GM18867 (cell line): ENCODE data around the gene SPON2.

Experiments
- ATAC-seq: cut with Tn5 transposase; IDR thresholded peaks from one replicate; pipeline ENCODE4 v1.9.1; 2021; ENCODE audit warnings: mild to moderate bottlenecking, moderate library complexity; ENCODE audit not compliant: unreplicated experiment

Gene SPON2

DNA sequence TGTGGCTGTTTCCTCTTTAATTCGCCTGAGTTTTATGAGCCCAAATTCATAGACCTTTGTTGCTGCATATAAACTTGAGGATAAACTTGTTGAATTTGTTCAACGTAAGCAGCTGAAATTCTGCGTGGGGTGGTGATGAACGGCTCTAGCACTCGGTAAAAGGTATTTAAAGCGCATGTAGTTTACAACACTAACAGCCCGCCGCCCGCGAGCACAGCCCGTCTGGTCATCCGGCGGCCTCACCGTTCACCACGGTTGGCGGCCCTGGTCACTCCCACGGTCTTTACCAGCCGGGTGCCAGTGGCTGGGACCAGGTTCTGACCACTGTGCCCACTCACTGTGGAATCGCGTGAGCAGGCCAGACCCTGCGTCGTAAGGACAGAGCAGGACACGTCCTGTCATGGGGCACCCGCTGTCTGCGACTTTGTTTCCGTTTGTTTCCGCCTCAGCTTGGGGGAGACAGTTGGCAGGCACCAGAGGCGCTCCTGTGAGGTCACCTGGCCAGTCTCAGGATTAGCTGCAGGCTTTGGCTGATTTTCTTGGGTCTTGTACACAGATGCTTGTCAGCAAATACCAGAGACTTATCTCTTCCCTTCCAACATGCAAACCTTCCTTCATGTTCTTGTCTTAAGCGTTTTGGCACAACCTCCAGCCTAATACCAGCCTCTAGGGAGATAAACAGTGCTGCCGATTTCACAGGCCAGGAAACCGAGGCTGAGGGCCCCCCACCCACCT is 36.8 kb upstream of the SPON2 start:
- no peak for ATAC-seq

DNA sequence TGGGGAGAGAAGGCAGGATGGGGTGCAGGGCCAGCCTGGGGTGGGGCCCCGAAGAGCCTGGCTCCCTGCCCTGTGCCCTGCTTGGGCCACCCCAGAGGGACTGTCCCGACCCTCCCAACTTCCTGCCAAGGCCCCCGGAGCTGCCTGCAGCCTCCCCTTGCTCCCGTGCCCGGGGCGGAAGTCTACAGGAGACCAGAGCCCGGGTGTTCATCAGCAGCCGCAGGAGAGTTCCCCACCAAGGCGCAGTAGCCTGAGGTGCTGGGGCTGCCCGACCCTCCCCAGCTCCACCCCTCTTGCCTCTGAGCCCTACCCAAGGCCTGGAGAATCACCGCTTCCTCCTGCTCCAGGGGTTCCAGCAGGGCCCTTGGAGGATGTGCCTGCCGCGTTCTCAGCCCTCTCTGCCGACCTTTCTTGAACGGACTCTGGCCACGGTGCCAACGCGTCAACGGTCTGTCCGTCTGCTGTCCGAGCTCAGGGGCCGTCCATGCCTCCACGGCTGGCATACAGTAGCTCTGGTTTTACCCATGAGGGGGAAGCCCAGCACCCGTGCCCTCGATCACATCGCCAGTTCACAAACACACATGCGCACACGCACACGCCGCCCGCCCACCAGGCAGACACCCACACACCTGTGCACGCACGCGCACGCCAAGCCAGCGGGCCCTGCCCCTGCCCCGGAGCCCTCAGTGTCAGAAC is 36.0 kb upstream of the SPON2 start:
- ATAC-seq: no peak

DNA sequence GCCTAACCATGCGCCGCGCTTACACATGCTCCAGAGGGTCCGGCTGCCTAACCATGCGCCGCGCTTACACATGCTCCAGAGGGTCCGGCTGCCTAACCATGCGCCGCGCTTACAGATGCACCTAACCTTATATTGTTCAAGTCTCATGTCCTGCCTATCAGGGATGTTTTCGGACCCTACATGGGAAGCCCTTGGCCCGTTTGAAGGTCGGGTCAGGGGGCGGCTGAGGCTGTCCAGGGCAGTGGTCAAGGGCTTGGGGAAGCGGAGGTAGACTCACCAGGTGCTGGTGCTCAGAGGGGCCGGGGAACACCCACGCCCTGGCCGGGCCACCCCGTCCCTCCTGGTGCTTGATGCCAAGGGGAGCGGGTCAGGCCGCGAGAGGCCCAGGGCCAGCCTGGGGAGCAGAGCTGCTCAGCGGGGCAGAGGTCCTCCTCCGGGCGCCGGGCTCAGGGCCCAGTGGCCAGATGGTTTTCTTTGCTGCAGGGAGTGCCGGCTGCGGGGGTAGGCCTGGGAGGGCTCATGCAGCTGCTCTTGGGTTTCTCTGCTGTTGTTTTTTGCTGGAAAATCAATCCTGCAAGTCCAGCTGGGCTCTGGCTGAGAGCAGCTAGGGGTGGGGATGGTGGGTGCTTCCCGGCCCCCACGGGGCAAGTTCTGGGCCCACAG is 35.4 kb upstream of the SPON2 start:
- ATAC-seq: no peak

DNA sequence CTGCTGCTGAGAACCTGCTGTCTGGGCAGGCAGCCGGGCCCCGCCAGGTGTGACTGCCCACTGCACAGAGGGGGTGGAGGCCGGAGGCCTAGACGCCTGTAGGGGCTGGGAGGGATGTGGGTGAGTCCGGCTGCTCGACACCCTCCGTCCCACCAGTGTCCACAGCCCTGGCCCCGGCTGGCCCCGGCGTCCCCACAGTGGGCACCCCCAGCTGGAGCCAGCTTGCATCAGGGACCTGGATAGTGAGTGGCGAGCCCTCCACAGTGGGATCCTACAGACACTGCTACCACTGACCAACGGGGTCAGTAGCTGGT is 34.7 kb upstream of the SPON2 start:
- no peak for ATAC-seq

DNA sequence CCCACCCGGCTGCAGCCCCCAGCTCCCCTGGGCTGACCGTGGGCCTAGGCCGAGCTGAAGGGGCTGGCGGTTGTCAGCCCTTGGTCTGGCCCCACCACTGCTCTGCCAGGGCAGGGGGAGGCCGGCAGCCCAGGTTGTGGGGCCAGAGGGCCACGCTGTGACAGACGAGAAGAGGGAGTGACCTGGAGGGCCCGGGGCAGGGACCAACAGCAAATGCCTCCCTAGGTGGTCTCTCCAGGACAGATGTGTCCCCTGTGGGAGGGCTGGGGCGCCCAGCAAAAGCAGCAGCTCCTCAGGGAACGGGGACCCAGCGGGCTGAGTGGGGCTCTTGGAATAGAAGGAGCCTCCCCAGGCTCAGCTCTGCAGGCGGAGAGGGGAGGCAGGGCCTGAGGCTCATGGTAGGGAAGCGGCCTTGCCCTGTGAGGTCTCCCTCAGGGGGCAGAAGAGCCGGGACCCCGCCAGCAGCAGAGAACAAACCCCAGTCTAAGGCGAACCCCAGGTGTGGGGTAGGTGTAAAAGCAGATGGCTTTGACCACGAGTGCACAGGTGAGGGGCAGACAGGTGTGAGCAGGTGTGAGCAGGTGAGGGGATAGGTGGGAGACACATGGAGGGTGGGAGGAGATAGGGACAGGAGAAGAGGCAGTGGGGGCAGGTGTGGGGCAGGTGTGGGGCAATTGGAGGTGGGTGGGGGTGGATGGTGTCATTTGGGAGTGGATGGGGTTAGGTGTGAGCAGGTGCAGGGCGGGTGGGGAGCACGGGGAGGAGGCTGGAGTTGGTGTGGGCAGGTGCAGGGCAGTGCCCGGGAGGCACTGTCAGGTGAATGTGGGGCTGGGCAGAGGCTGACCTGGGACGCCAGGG is 34.1 kb upstream of the SPON2 start:
- ATAC-seq: no peak

DNA sequence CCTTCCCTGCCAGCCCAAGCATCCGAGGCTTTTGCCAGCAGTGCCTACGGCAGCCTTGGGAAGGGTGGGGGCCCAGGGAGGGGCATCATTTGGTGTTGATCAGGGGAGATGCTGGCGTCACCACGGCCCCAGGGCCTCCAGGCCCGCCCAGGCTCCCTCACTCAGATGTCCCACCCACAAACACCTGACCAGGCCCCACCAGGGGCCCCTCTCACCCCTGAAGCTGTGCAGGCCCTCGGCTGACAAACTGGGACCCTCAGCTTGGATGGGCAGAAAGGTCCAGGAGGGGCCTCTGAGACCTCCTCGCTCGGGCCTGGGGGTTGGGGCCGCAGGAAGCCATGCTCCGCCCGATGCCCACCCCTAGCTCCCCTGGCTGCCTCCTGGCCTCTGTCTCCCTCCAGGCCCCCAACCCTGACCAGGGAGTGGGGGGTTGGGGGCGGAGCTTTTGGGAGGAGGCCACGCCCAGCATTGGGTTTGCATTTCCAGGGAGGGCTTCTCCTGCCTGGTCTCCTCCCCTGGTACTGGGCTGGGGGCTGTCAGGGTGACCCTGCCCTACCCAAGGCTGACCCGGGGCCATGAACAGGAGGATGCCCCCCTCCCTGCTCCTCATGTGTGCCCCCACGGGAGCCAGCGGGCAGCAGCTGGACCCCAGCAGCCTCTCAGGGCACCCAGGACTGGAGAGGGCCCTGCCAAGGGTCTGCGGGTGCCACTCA is 33.4 kb upstream of the SPON2 start:
- ATAC-seq: no peak

DNA sequence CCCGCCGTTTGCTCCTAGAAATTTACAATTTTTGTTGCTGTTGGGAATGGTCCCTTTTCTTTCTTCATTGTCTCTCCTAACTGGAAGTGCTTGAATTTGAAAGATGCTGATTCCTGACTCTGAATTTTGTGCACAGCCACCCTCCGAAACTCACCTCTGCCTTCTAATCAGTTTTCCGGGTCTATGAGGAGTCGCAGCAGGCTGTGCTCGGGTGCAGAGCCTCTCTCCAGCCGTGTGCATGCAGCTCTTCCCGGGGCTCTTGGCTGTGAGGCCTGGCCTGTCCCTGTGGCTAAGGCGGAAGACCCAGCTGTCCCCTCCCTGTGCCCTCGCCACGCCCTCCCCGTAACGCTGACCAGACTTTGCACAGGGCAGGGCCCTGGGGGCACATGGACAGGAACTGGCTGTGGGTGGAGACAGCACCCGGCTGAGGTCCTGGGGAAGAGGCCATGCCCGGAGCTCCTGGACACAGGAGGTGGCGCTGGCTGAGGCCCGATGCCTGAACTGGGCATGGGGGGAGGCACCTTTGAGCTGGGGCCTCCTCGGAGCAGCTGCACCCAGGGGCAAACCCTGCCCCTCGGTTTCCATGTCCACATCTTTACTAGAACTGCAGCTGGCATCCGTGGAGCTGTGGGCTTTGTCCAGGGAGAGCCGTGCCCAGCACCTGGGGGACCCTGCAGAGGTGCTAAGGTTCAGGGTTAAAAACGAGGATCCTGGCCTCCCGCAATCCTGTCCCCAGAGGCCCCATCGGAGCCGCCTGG is 32.6 kb upstream of the SPON2 start:
- ATAC-seq: no peak

DNA sequence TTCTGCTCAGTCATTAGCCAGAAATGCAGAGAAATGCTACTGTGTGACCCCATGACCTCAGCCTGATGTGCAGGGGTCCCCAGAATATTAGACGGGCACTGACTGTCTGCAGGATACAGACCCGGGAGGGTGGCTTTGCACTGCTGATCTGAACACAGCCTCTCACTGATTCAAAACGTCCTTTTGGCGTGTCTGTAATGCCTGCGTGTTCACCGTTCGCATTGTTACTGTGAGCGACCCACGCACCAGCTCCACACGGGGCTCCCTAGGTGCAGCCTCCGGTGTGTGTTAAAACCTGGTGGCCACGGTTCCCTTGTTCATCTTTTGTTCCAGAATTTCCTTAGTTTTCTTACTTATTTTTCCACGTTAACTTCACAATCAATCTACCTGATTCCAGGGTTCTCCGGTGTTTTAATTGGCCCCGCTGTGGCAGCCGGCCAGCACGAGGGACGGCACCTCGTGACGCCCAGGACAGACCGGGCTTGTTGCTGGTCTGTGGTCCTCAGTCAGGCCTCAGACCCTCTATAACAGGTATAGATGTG is 32.0 kb upstream of the SPON2 start:
- no peak for ATAC-seq

DNA sequence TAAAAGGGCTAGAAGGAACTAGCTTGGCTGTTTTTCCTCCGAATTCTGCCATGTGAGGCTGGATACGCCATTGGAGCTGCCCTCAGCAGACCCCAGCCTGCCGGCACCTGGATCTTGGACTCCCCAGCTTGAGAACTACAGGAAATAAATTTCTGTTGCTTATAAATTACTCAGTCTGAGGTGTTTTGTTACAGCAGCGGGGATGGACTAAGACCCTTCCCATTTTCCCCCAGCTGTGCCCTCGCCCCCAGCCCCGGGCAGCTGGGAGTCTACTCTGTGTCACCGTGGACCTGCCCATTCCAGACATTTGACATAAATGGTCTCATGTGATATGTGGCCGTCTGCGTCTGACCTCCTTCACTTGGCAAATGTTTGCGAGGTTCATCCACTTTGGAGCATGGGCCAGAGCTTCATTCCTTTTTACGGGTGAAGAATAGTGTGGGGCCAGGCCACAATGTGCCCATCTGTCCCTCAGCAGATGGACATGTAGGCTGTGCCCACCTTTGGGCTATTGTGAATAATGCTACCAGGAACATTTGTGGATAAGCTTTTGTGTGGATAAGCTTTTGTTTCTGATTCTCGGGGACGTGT is 30.7 kb upstream of the SPON2 start:
- ATAC-seq: no peak

DNA sequence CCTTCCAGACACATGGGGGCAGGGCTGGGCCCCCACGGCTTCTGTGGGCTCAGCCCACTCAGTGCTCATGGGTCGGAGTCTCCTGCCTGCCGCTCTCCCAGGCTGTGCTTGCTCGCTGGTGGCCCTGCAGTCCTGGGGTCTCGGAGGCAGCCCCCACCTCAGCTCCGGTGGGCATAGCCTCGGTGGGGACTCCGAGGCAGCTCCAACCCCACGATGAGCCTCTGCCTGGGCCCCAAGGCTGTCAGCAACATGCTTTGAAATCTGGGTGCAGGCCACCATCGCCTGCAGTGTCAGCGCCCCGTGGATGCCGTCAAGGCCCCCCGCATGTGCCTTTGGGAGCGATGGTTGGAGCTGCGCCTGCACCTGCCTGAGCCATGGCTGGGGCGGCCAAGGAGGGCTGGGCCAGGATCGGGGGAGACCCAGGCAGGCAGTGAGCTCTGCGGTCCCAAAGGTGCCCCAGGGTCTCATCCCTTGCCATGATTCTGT is 30.2 kb upstream of the SPON2 start:
- ATAC-seq: no peak

DNA sequence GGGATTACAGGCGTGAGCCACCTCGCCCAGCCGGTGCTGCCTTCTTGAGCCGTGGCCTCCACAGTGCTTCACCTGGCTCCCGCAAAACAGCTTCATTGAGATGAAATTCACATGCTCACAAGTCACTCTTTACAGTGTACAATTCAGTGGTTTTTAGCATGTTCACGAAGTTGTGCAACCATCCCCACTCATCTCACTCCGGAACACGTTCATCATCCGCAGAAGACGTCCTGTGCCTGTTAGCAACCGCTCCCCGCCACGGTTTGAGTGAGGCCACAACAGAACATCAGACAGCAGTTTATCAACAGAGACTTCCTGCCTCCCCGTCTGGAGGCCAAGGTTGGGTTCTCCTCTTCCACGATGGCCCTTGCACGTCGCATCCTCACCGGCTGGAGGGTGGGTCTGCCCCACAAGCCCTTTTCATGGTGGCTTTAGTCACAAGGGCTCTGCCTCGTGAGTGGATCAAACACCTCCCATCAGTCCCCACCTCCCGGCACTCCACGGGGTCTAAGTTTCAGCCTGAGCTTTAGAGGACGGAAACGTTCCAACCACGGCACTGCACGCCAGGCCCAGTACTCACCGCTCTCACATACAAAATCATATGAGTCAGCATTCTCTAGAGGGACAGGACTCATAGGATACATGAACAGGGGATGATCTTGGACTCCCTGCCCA is 29.6 kb upstream of the SPON2 start:
- no peak for ATAC-seq

DNA sequence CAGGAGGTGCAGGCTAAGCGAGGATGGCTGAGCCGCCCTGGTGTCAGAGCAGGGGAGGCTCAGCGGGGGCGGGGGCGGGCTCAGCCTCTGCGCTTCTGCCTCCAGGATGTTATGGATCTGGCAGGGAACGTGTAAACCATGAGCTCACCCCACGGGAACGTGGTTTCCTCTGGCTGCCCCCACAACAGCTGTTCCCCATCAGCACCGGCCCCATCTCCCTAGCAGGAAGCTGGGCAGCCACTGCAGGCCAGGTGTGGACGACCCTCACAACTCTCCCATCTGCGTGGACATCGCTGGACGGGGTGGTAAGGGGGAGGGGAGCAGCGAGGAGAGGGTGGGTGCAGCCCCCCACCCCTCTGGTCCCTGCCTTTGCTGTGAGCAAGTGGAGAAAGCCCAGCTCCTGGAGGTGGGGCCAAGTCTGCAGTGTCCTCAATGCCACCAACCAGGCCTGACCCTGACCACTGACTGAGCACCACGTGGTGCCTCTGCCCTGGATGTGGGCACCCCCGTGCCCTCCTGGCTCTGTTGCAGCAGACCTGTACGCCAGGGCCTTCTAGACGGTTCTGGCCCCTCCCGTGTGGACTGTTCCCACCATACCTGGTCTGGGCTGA is 28.1 kb upstream of the SPON2 start:
- peak; percentile 5 for ATAC-seq

DNA sequence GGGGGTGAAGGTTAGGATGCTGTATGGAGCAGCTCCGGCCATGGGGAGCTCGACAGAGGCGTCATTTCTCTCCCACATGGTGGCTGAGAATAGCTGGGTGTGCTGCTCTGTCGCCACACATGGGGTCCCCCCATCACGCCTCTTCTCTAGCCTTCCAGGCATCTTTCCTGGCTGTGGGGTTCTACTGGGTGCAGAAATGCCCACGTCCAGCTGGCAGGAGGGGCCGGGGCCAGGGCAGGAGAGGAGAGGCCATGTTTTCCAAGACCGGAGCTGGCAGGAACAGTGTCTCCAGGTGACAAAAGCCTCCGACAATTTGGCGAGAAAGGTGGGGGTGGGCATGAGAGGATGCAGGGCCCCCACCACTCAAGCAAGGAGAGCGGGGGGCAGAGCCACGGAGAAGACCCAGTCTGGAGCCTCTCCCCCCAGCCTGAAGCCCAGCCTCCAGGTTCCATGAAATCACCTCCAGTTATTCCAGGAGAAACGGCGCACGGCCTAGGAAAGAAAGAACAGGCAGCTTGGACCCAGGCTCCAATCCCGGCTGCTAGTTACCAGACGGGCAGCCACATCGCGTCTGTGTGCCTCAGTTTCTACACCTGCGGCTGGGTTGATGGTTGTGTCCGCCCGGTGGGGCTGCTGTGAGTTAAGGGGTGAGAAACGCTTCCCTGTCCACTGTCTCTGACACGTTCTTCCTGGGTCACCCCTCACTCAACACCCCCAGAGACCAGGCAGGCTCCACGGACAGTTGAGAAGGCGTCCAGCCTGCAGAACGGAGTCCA is 27.4 kb upstream of the SPON2 start:
- ATAC-seq: no peak

DNA sequence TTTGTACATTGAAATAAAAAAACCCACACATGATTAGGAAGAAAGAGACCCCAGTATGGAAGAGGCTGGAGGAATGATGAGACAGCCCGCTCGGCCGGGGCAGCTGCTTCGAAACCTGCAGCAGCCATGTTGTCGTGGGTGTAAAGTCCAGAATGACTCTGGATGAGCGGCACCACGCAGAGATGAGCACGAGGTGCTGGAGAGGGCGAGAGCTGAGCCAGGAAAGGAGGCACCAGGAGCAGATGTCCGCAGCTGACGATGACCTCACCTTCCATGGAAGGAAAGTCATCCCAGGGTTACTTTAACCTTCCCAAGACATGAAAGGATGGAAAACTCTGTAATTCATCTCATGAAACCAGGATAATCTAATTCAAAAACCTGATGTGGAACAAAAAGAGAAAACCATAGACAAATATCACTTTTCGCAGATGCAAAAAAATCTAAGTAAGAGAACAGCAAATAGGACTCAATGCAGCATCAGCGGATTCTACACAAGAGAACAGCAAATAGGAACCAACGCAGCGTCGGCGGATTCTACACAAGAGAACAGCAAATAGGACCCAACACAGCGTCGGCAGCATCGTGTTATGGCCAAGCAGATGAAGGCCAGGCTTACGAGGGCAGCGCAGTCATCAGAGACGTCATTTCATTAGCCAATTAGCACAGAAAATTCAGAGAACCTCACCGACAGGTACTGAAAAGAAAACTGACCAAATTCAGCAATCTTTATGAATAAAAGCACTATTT is 25.9 kb upstream of the SPON2 start:
- no peak for ATAC-seq

DNA sequence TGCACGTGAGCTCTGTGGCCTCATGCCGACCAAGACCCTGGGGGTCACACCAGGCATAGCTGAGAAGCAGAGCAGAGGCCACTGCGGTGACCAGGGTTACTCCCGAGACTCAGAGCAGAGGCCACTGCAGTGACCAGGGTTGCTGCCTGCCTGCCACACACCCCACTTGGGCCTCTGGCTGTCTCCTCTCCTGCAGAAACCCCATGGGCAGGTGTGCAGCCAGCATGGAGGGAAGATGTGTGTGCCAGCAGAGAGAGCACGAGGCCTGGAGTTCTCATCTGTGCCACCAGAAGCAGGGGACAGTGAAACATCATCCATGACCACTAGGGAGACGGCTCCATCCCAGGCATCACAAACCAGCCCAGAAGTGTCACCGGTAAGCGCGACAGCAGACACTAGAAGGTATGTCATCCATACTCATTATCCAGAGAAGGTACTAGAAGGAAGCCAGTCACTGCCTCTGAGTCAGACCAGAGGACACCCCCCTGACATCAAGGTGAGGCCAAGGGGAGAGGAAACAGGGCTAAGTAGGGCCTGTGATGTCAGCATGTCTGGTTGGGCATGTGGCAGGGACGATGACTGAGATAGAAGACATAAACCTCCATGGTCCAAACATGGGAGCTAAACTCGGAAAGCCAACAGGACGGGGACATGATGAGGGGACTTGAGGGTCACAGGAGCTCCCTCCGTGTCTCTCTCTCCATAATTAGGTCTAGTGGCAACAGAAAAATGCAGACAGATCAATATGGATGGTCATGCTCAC is 24.2 kb upstream of the SPON2 start:
- no peak for ATAC-seq

DNA sequence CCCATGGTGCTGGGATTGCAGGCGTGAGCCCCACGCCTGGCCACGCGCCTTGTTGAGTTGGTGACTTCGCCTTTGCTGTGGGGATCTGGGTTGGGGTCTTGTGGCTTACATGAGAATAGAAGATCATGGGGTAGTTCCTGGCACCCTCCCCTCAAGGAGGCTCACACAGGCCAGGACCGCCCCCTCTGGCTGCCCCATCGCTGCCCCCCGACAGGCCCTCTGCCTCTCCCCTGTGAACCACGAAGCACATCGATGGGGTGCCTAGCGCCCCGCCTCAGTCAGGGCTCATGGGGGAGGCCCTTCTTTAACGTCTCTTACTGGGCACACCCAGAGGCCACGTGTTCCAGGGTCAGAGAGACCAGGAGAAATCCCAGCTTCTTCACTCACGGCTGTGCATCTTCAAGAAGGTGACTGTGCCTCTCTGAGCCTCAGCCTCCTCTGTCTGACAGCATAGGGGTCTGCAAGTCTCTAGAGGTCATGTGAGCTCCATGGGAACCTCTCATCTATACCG is 23.6 kb upstream of the SPON2 start:
- ATAC-seq: no peak
